Endometrial microvascular endothelial cells (primary cell): ENCODE measurements around the gene SBK2. TPM values are rescaled to one million over a fixed set of nuclear protein-coding genes. Genes with fewer than 3 reads are reported as not detected.
"Not testable (repeated sequence)": the region's sequence is repeated elsewhere in the genome, so short reads cannot be mapped to it uniquely, and the experiment has no call there.

Experiments used
- in situ Hi-C: cut with HindIII; loops from 2 replicates; pipeline ENCODE4 v1.10.0; 2017; ENCODE audit warnings: low sequenced_read_pairs, low pct_unique_long_range_greater_than_20kb; ENCODE audit errors: inconsistent ontology term
- total RNA-seq: library from RNA; depleted of rRNA; stranded (reverse); fragments of >200 nt; gene quantifications from one replicate; pipeline ENCODE4 v1.2.3, GENCODE V29; 2015; ENCODE audit errors: inconsistent ontology term

Gene SBK2
- total RNA-seq, 1 donor from 2014 or later: not detected

GRCh38 chr19:55539090-55539984, 2.4 kb upstream of the SBK2 start:
- in situ Hi-C loops: no loop called here

GRCh38 chr19:55538132-55538531, 1.2 kb upstream of the SBK2 start:
- in situ Hi-C loops: no loop called here

GRCh38 chr19:55537741-55538111, 793 bp upstream of the SBK2 start:
- in situ Hi-C loops: no loop called here

DNA sequence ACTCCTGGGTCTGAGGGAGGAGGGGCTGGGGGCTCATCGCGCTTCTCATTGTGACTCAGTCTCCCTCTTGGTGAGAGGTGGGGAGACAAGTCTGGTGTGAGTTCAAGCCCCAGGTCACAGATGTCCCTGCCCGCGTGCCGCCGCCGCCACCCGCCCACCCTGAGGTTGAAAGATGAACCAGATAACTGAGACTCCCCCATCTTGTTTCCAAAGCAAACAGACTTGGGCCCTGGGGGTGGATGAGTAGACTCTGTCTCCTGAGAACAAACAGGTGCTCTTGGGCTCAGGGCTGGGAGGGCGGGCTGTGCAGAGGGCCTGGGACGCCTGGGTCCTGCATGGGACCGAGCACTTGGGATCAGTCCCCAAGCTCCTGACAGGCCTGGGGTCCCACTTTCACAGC, 567 bp downstream of the SBK2 start:
- in situ Hi-C loops: no loop called here

- in situ Hi-C loops: no loop called here
These were observed 975 bp downstream of the SBK2 start for GRCh38 chr19:55535965-55536350.

DNA sequence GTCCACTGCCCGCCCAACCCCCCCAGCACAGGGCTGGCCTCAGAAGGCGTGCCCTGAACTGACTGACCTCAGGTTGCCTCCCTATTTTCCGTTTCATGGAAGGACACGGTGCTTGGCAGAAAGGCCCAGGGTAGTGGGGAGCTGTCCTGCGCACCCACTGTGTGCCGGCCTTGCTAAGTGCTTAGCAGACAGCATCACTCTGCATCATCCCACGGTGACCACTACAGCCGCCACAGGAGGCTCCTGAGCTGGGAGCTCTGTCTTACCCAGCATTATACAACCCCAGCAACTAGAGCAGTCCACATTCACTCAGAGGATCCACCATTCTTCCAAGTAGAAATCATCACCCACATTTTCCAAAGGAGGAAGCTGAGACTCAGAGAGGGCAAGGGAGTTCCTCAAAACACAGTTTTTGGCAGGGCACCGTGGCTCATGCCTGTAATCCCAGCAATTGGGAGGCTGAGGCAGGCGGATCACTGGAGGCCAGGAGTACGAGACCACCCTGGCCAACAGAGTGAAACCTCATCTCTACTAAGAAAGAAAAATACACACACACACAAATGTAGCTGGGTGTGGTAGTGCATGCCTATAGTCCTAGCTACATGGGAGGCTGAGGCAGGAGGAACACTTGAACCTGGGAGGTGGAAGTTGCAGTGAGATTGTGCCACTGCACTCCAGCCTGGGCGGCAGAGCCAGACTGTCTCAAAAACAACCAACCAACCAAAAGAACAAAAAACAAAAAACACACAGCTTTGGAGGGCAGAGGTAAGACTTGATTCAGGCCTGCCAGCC, 1.6 kb downstream of the SBK2 start:
- in situ Hi-C loops: no loop called here

- in situ Hi-C loops: not testable (repeated sequence)
These were observed 2.7 kb downstream of the SBK2 start for GRCh38 chr19:55534280-55534679.

- in situ Hi-C loops: no loop called here
These were observed 5.9 kb downstream of the SBK2 start for GRCh38 chr19:55530996-55531395.

GRCh38 chr19:55529636-55530234, 7.2 kb downstream of the SBK2 start:
- in situ Hi-C loops: no loop called here

DNA sequence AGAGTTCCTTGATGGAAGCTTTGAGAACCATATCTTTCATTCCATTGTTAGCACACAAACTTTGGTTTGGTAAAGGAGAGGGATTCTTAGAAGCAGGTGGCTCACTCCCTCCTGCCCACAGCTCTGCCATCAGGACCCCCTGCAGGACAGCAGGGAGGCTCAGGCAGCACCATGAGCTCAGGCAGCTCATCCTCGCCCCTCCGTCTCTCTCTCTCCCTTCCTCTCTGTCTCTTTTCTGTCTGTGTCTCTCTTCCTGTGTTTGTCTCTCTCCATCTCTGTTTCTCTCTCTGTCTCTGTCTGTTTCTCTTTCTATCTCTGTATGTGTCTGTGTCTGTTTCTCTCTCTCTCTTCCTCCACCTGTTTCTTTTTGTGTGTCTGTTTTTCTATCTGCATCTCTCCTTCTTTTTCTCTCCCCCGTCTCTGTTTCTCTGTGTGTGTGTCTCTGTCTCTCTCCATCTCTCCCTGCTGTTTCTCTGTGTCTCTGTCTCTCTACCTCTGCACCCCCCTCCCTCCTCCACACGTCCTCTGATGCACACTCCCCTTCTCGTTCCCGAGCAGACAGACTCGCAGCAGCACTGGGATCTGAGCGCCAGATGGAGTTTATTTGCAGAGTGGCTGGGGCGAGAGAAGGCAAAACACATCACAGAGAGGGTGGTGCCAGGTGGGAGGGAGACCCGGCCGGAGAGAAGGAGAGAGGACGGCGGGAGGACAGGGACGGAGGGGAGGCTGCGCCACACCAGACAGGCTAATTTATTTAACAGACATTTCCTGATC, 8.7 kb downstream of the SBK2 start:
- in situ Hi-C loops: no loop called here

GRCh38 chr19:55527197-55528029, 9.5 kb downstream of the SBK2 start:
- in situ Hi-C loops: no loop called here

- in situ Hi-C loops: no loop called here
These were observed 10.4 kb downstream of the SBK2 start for GRCh38 chr19:55526216-55527196.

DNA sequence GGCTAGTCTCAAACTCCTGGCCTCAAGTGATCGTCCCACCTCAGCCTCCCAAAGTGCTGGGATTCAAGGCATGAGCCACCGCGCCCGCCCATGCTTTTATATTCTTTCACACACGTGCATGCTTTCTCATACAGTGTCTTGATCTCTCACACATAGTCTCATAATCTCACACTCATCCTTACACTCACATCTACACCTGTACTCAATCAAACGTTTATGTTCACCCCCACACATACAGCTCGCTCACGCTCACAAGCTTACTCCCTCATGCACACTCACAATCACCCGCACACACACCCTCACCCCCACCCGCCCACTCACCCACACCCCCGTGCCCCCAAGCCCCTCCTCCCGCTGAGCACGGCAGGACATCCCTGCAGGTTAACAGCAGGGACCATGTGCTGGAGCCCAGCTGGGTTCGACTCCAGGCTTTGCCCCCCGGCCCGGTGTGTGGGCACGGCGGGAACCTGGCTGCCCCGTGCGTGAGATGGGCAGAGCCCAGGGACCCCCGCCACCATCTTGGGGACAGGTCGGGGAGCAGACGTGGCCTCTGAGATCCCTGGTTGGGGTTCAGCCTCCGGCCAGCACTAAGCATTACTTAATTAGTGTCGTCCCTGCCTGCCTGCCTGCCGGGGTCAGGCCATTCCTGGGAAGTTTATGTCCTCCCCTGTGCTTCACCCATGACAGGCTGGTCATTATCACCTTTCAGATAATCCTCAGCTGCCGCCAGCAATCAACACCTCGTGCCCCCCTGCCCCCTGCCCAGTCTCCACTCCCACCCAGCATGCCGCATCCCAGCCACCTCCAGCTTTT, 11.4 kb downstream of the SBK2 start:
- in situ Hi-C loops: no loop called here

DNA sequence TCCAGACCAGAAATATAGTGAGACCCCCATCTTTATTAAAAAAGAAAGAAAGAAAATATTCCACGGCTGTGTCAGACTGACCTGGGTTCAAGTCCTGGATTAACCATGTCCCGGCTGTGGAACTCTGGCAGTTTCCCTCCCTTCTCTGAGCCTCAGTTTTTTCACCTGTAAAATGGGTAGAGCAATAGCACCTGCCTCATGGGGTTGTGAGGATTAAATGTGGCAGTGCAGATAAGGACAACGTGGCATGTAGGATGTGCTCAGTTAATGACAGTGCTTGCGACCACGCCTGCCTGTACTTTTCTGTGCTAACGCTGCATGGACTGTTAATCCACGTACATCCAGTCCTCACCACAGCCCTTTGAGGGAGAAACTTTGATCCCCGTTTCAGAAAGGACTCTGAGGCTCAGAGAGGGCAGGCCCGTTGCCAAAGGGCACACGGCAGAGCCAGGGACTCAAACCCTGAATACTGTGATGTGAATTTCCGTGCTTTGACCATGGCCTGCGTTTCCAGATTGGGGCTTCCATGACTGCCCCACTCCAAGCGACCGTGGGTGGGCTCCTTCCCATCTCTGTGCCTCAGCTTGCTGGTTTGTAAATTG, 16.1 kb downstream of the SBK2 start:
- in situ Hi-C loops: no loop called here

- in situ Hi-C loops: loop anchor here (10.0 kb wide), 1 partner anchor 105 kb away; the partner anchor contains the start of gene ZNF784
These were observed 17.3 kb downstream of the SBK2 start for GRCh38 chr19:55519451-55520311.
